GM19099 (cell line): ENCODE results near the gene SH2D1B.

ENCODE experiments used
- POLR2A ChIP-seq: IDR thresholded peaks from 3 replicates; pipeline ENCODE4 v1.6.1; 2011; ENCODE audit warnings: low read depth; ENCODE audit not compliant: insufficient read length; ENCODE audit errors: extremely low read depth

The SH2D1B gene

DNA sequence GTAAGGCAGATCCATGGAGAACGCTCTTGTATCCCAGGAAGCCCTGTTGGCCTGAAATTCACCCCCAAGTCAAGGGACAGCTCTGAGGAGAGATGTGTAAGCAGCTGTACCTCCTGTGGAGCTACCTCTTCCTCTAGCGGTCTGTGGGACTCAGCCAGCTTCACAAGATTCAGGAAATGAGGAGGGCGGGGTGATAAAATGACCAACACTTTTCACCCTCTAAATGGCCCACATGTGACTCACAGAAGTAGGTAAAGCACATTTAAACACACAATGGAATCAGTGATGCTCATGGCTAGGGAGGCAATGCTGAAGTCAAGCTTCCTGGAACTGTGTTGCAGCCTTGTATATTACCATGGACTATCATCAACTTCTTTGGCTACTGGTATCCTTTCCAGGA lies at the start of gene SH2D1B:
Gene SH2D1B (minus strand): TSS at position 135 of the 400 bp plus-strand sequence. CDS start 120 bp downstream, at position 15.
- no peak for TF ChIP-seq POLR2A

DNA sequence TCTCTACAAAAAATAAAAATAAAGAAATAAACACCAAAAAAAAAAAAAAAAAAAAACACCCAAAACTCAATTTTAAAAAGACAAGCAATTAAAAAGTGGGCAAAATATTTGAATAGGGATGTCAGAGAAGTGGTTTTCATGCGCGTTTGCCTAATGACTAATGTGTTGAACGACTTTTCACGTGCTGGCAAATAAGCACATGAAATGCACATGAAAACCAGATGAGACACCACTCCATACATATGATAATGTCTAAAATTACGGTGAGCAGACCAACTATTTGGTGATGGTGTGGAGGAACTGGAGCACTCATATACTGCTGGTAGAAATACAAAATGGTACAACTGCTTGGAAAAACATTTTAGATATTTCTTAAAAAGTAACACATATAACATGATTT lies 46.3 kb upstream of the SH2D1B start:
- TF ChIP-seq POLR2A: no peak

DNA sequence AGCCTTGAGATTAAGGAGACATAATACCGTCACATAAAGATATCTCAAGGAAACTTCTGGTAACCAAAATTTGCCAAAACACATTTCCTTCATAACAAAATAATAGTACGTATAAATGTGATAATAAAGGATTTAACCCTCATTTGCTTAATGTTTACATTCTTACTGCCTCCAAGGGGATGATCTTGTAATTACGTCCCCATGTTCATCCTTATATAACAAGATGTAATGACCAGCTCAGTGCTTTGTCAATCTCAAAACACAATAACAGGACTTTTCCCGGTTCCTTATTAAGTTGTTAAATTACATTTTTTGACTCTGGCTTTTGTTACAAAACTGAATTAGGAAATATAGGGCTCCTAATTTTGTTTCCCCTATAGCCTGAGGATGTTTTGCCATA lies 44.4 kb upstream of the SH2D1B start:
- TF ChIP-seq POLR2A: no peak

GRCh38 chr1:162446946-162447345 lies 35.0 kb upstream of the SH2D1B start:
- no peak for TF ChIP-seq POLR2A

DNA sequence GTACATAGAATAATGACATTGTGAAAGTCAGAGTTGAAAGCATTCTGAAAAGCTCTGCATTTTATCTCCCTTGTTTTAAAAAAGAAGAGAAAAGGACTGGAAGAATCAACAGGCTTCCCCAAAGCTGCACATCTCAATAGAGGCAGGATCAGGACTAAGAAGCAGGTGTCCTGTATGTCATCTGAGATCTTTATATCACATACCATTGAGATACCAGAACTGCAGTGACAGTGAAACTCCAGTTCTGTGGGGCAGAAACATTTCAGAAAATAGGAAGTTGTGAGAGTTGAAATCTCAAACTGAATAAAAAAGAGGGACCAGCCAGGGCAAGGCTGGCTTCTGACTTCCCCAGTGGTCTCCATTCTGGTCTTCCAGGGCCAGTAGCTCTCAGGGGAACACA lies 33.0 kb upstream of the SH2D1B start:
- no peak for TF ChIP-seq POLR2A

DNA sequence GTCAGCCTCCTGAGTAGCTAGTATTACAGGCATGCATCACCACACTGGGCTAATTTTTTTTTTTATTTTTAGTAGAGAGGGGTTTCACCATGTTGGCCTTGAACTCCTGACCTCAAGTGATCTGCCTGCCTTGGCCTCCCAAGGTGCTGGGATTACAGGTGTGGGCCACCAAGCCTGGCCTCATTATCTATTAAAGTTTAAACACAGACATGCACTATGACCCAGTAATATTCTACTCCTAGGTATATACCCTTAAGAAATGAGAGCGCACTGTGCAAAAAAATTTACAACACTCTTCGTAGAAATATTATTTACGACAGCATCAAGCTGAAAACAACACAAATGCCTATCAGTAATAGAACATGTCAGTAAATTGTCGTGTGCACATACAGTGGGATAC lies 18.6 kb upstream of the SH2D1B start:
- no peak for TF ChIP-seq POLR2A

GRCh38 chr1:162422662-162423375 lies 10.9 kb upstream of the SH2D1B start:
- no peak for TF ChIP-seq POLR2A

- TF ChIP-seq POLR2A: no peak
Observed at GRCh38 chr1:162421258-162422164, 9.6 kb upstream of the SH2D1B start.

DNA sequence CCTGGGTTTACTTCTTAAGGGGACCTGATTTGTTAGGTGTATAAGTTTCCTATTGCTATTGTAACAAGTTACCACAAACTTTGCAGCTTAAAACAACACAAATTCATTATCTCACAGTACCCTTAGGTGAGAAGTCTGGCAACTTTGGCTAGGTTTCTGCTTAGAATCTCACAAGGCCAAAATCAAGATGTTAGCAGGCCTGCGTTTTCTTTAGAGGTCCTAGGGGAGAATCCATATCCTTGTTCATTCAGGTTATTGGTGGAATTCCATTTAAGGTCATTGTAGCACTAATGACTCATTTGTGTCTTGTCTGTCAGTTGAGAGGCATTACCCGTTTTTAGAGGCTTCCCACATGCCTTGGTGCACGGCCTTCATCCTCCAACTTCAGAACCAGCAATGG lies 8.2 kb upstream of the SH2D1B start:
- TF ChIP-seq POLR2A: no peak

- TF ChIP-seq POLR2A: no peak
Observed at GRCh38 chr1:162417650-162418049, 5.7 kb upstream of the SH2D1B start.

DNA sequence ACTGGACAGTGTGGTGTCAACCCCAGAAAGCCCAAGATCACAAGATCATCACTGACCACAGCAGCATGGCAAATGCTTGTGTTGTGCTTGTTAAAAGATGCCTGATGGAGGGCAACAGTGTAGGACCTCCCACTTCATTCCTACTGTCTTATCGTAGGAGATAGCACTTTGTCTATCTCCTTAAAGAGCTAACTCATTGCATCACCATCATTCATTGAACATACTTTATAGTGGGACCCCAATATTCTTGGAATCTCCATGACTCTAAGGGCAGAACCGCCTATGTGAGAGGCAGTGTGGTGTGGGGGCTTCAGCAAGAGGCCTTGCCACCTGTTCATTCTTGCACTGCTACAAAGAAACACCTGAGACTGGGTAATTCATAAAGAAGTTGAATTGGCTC lies 5.0 kb upstream of the SH2D1B start:
- no peak for TF ChIP-seq POLR2A

DNA sequence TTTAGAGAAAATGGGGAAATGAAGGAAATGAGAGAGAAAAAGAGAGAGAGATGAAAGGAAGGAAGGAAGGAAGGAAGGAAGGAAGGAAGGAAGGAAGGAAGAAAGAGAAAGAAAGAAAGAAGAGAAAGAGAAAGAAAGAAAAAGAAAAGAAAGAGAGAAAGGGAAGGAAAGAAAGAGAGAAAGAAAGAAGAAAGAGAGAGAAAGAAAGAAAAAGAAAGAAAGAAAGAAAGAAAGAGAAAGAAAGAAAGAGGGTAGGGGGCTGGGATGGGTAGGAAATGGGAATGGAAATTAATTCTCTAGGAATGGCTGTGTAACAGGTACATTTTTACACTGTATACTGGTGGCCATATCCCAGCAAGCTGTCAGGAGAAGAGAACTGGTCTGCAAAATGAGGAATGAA lies 4.3 kb upstream of the SH2D1B start:
- no peak for TF ChIP-seq POLR2A

DNA sequence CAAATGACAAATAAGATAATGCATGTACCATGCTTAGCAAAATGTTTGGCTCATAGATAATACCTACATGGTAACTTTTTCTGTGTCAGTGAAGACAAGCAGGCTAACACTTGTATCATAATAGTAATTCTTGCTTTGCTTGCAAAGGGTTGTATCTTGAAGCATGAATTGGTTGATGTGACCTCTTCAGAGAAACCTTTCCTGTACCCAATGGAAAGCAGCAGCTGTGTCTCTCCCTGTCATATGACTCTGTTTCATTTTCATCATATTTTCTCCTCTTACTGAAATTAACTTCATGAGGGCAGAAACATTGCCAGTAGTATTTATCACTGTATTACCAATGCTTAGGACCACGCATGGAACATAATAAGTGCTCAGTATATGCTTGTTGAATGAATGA lies 4.4 kb downstream of the SH2D1B start:
- TF ChIP-seq POLR2A: no peak

GRCh38 chr1:162406811-162407210 lies 5.1 kb downstream of the SH2D1B start:
- TF ChIP-seq POLR2A: no peak

DNA sequence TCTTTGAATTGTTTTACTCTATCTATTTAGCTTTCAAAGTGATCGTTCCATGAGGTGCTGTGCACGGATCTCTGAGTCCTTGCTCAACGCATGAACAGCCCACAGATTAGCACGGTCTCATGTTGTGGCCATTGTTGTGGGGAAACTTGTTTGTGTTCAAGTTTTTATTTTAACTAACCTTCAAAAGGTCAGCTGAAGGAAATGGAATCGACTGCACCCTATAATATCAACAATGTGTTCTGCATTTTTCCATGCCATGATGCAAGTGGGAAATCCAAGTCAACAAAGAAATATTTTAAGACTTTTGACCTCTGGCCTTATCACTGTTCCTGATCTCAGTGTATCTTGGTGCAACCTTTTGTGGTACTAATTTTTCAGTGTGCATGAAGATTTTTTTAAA lies 6.1 kb downstream of the SH2D1B start:
- TF ChIP-seq POLR2A: no peak

- TF ChIP-seq POLR2A: no peak
Observed at GRCh38 chr1:162404550-162405160, 7.3 kb downstream of the SH2D1B start.
